ENCODE results near the gene PNRC2.
"Not testable (repeated sequence)": the region's sequence is repeated elsewhere in the genome, so short reads cannot be mapped to it uniquely, and the experiment has no call there.

Gene PNRC2

DNA sequence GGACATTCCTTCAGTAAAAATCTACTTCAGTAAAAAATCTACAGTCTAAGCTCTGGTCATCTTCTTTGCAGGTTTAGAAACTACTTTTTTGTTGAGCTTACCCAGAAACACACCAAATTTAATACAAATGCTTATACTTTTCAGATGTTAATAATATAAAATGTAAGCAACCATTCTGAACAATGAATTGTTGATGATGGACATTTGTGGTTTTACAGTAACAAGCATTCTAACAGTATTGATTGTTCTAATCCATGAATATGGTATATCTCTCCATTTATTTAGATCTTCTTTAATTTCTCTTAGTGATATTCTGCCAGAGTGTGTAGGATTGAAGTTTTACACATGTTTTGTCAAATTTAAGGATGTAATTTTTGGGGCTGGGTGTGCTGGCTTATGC is 47.5 kb downstream of the PNRC2 start:
- H3K4me3 ChIP-seq (ENCODE audit: low read depth, low read length) = no peak overlapping the region
- TF ChIP-seq, protein P1, sequence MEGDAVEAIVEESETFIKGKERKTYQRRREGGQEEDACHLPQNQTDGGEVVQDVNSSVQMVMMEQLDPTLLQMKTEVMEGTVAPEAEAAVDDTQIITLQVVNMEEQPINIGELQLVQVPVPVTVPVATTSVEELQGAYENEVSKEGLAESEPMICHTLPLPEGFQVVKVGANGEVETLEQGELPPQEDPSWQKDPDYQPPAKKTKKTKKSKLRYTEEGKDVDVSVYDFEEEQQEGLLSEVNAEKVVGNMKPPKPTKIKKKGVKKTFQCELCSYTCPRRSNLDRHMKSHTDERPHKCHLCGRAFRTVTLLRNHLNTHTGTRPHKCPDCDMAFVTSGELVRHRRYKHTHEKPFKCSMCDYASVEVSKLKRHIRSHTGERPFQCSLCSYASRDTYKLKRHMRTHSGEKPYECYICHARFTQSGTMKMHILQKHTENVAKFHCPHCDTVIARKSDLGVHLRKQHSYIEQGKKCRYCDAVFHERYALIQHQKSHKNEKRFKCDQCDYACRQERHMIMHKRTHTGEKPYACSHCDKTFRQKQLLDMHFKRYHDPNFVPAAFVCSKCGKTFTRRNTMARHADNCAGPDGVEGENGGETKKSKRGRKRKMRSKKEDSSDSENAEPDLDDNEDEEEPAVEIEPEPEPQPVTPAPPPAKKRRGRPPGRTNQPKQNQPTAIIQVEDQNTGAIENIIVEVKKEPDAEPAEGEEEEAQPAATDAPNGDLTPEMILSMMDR (IDR thresholded peaks at IDR 0.05; ENCODE audit: low read depth, low read length) = no peak

DNA sequence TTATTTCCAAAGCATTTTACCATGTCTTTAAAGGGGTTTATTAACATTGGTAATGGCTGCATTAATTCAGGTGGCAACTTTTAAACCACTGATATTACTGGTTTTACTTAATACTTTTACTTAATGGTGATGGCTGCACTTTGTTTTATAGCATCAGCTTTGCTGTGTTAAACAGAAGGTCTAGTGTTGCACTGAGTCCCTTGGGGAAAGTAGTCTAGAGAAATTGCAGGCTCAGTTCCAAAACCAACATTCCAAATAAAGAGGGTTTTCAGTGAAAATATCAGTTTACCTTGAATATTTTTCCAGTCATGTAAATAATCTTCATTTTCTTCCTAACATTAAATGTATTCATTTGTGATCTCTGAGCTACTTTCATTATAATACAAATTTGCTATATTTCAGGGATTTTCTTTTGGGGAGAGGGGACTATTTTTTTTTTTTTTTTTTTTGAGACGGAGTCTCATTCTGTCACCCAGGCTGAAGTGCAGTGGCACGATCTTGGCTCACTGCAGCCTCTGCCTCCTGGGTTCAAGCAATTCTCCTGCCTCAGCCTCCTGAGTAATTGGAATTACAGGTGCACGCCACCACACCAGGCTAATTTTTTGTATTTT is 49.1 kb downstream of the PNRC2 start:
- H3K4me3 ChIP-seq (ENCODE audit: low read depth, low read length) = not testable (repeated sequence)

DNA sequence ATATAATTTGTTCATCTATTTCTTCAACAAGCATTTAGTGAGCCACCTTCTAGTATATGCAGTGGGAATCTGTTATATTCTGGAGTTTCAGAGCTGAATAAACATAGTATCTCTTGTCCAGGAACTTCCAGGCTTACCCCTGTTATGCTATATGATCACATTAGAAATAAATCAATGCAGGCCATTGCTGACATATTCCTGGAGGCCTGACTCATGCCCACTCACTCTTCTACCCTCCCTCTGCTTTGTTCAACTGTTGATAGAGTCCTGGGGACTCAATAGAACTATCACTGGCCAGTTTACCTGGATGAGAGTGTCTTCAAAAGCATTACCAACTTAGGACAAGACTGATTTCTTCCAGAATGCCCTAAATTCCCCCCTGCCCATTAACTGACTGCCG is 49.8 kb downstream of the PNRC2 start:
- no peak overlapping the region for H3K4me3 ChIP-seq (ENCODE audit: low read depth, low read length)
- TF ChIP-seq, protein P1 (IDR thresholded peaks at IDR 0.05; ENCODE audit: low read depth, low read length) = no peak

DNA sequence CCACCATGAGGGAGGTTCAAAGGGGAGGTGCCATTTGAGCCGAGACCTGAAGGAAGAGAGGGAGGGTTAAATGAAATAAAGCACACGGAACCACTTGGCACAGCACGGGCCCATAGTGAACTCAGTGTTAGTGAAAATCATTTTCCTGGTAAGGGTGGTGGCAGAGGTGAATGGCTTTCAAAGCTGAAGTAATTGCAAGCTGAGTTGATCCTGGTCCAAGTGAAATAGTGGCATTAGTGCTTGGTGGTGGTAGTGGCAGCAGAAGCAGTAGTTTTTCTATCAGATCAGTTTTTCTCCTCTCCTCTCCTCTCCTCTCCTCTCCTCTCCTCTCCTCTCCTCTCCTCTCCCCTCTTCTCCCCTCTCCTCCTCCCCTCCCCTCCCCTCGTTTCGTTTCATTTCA is 51.0 kb downstream of the PNRC2 start:
- H3K4me3 ChIP-seq (ENCODE audit: low read depth, low read length) = no peak overlapping the region
- TF ChIP-seq, protein P1 (IDR thresholded peaks at IDR 0.05; ENCODE audit: low read depth, low read length) = no peak

DNA sequence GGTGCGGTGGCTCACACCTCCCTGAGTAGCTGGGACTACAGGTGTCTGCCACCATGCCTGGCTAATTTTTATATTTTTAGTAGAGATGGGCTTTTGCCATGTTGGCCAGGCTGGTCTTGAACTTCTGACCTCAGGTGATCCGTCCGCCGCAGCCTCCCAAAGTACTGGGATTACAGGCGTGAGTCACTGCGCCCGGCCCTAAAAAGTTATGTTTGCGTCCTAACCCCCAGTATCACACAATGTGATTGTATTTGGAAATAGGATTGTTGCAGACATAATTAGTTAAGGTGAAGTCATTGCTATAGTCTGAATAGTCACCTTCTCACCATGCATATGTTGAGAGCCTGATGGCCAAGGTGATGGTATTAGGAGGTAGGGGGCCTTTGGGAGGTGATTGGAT is 53.2 kb downstream of the PNRC2 start:
- H3K4me3 ChIP-seq (ENCODE audit: low read depth, low read length) = not testable (repeated sequence)

Data from WI38 (cell line).